GM21381 (cell line): Measurements from ENCODE around the gene FMOD.

Source experiments
- ATAC-seq: cut with Tn5 transposase; IDR thresholded peaks from one replicate; pipeline ENCODE4 v1.9.1; 2021; ENCODE audit warnings: mild to moderate bottlenecking, moderate library complexity; ENCODE audit not compliant: unreplicated experiment

The FMOD gene

DNA sequence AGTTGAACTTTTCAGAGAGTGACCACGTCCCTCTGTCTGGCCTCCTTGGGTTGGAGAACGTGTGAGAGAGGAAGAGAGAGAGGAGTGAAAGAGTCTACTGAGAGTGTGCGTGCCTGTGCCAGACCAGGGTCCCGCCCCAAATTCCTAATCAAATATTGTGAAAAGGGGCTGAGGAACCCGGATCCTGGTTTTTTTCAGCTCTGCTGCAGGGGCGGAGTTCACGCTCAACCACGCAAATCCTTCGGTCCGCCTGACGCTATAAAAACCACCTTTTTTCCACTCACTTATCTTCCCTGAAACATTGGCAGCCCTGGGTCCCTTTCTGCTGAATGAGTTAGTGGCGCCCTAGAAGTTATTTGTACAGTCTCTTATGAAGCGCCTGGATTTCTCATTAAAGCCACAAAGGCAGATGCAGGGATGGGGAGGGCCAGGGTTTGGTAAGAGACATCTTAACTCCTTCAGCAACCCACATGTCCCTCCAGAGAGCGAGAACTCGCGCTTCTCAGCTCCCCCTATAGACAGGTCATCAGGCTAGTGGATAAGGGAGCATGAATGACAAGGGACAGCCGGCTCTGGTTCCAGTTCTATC is at the start of gene FMOD:
Gene FMOD (minus strand): TSS at position 86 of the 589 bp plus-strand sequence. CDS start 2,852 bp downstream, outside the sequence.
- ATAC-seq: no peak

DNA sequence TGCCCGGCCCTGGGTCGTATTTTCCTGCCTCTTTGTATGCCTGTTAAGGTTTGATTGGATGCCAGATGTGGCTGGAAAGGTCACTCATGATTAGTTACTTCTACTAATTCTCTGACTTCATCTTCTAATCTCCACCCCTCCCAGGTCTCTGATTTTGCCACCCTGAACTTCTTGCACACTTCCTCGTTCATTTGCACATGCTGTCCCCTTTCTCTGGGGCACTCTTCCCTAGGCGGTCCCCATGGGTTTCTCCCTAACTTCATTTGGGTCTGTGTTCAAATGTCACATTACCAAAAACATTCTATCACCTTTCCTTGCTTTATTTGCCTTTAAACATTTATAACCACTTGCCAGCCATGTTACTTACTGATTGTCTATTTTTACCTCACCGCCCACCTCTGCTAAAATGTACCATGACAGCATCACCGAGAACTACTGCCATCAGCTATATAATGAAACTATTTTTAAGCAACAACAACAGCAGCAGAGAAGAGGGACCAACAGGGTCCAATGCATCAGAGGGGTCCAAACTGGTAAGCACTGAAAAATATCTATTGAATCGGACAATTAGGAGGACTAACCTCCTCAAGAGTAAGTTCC is 45.8 kb upstream of the FMOD start:
- no peak for ATAC-seq

DNA sequence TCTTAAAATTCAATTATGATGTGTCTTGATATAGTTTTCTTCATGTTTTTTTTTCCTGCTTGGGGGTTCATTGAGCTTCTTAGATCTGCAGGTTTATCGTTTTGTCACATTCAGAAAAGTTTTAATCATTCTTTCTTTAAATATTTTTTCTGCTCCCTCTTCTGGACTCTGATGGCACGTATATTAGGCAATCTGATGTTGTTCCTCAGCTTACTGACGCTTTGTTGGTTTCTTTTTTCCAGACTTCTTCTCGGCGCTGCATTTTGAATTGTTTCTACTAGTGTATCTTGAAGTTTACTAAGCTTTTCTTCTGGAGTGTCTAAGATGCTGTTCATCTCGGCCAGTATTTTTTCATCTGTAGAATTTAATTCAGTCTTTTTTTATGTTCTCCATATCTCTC is 44.8 kb upstream of the FMOD start:
- no peak for ATAC-seq

DNA sequence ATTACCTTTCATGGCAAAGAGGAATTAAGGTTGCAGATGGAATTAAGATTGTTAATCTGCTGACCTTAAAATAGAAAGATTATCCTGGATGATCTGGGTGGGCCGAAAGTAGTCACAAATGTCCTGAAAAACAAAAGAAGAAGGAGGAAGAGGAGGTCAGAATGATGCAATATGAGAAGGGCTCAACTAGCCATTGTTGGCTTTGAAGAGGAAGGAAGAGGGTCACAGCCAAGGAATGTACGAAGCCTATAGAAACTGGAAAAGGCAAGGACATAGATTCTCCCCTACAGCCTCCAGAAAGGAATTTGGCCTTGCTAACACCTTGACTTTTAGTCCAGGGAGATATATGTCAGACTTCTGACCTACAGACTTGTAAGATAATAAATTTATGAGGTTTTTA is 39.4 kb upstream of the FMOD start:
- ATAC-seq: no peak

DNA sequence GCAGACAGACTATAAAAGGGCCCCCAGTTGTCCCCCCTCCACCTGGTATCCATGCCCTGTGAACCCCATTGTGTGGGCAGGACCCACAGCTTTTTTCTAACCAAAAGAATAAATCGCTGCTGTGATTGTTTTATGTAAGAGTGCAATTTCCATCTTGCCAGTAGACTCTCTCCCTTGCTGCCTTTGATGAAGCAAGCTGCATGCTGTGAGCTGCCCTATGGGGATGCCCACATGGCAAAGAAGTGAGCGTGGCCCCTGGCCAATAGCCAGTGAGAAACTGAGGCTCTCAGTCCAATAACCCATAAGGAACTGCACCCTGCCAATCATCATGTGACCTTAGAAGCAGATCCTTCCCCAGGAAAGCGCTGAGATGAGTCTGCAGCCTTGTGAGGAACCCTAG is 37.8 kb upstream of the FMOD start:
- no peak for ATAC-seq

DNA sequence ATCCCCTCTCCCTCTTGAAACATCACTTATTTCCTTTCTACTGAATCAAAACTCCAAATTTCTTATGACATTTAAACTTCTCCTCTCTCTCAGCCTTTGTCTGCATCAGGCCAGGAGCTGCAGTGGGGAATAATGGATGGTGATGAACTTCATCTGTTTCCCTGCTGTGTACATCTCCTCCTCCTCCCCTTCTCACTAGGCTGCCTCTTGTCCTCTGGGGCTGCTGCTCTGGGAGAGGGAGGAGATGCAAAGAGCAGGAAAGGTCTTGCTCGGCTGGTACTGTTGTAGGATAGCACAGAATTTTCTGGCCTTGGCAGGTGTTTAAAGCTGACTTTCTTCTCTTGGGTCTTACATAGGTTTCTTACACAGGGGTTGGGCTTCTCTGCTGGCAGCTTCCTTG is 31.1 kb upstream of the FMOD start:
- no peak for ATAC-seq

DNA sequence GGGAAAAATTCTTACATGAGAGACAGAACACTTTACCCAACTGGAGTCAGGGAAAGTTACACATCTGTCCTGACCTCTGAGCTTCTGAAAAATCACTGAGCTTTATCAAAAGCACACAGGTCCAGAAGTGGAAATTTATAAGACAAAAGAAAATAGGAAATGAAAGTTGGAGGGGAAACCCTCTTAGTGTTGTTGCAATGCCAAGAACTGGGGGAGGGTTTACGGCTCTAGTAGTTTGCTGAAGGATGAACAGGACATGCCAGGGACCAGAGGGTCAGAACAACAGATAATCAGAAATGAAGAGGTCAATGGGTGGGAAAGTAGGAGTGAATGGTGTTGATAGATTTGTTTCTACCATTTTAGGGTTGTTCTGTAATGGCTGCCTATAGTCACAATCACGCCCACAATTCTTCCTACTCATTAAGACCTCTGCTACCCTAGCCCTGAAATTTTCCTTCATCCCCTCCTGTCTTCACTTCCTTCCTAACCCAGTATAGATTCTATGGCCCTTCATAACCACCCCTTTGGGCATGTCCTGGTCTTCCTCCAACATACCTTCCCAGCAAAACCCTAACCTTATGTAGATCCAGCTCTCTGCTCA is 30.3 kb upstream of the FMOD start:
- ATAC-seq: no peak

DNA sequence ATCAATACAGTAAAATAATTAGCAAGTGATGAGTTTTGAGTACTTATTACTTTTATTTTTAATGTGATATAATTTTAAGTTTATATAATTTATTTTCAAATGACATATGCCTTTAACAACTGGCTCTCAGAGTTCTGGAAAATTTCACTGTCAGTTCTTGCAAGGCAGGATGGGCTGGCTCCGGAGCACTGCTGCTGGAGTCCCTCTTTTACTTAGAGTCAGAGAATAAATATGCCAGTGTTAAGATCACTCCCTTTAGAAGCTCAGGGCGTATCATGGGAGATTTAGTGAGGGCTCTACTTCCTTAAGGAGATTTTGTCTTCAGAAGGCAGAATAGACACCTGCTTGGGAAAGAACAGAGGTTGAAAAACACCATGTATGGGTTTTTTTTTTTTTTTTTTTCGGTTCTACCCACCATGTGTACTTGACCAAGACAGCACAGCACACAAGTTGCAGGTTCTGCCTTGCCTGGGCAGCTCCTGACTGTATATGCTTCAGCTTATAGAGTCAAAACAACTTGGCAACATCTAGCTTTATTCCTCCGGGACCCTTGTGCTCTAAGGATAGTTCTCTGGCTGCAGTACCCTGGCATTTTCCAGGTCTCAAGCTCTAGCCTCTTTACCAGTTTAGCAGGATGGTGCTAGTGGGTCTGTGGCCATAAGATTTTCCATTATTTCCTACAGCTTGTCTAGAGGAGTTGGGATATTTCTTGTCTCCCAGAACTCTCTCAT is 29.7 kb upstream of the FMOD start:
- ATAC-seq: no peak

DNA sequence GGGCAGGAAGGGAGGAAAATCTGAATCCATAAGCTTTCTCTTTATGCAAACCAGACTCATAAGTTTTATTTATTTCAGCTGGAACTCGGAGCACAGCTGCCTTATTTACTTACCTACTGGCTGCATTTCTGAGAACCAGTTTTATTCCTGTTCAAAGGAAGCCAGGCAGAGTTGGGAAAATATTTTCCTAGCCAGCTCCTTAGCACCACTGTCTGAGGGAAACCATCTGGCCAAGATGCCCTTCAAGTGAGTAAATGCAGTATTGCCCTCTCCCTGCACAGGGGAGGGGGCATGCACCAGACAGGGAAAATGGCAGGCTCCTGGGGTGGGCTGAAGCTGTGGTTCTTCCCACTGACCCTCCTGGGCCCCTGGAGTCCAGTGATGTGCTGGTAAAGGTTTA is 28.9 kb upstream of the FMOD start:
- ATAC-seq: no peak

DNA sequence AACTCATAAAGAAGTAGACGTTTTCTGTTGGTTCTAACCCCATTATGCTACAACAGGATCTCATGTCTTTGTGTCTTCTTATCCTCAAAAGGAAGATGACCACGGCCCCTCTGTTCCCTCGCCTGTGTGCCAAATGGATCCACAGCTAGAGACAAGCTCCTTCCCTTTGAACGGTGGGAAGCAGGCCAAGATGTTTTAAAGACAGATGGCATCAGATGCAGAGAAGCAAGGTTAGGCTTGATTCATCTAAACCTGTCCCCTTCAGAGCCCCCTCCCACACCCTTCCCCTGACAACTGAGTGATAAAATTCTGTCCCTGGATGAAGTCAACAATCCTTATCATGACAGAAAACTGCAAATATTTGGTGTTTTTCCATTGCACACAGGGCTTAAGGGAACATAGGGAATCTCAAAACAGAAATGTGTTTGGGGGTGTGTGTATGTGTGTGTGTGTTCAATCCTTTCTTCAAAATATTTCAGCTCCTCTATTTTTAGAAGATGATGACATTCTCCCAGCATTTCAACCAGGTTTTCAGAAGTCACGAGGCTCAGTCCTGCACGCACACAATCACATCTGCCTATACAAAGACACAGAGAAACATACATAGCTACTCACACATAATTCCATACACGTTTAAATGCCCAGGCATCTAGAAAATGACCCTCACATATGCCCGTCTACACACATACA is 27.8 kb upstream of the FMOD start:
- ATAC-seq: no peak

DNA sequence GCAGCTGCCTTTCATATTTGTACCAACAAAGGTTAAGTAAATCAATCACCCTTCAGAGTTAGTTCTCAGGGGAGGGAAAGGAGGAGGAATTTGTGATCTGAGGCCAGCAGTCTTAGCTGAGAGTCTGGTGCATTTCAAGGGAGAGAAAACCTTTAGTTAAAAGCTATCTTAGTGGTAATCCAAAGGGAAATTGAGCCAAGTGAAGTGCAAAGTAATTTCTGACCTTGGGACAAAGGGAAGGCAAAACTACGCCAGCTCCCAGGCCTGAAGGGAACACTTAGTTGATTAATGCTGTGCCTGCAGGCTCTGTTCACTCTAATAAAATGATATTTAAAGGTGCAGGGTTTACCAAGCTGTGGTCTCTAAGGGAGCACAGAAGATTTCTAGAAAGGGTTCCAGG is 23.1 kb upstream of the FMOD start:
- no peak for ATAC-seq

DNA sequence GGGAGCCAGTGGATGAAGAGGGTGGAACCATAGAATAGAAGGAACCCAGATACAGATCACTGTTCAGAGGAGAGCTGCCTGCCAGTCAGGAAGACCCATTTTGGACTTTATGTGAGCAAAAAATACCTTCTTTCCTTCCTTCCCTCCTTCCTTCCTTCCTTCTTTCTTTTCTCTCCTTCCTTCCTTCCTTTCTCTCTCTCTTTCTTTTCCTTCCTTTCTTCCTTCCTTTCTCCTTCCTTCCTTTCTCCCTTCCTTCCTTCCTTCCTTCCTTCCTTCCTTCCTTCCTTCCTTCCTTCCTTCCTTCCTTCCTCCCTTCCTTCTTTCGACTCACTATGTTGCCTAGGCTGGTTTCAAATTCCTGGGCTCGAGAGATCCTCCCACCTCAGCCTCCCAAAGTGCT is 22.1 kb upstream of the FMOD start:
- ATAC-seq: no peak

DNA sequence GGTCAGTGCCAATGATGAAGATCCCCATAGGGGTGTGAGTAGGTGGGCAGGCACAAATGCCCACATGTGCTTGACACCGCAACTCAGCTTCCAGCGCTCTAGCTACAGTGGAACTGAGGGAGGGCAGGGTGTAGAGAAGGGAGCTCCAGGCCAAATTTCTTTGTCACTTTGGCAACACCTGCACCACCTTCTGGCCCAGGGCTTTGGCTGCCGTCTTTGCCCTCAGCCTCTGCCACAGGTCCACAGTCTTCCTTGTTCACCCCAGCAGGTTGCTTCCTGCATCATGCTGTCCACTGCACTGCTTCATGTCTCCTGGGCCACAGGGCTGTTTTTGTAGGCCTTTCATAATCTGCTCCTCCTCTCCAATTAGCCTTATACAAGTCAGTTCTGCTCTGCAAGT is 20.4 kb upstream of the FMOD start:
- ATAC-seq: no peak

DNA sequence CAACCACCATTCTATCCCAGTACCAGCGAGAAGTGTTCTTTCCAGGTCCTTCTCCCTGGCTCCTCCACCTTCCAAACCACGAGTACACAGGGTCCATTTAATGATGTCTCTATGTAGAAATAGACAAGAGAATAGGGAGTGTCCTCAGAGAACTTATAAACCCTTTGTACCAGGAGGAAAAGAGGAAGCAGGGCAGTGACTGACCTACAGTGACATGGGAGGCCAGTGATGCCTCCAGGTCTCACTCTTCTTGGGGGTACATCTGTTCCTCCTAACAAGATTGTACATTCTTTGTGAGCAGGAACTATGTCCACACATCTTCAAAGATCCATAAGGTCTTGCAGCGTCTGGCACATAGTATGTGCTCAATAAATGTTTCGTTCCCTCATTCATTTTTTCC is 18.7 kb upstream of the FMOD start:
- no peak for ATAC-seq

DNA sequence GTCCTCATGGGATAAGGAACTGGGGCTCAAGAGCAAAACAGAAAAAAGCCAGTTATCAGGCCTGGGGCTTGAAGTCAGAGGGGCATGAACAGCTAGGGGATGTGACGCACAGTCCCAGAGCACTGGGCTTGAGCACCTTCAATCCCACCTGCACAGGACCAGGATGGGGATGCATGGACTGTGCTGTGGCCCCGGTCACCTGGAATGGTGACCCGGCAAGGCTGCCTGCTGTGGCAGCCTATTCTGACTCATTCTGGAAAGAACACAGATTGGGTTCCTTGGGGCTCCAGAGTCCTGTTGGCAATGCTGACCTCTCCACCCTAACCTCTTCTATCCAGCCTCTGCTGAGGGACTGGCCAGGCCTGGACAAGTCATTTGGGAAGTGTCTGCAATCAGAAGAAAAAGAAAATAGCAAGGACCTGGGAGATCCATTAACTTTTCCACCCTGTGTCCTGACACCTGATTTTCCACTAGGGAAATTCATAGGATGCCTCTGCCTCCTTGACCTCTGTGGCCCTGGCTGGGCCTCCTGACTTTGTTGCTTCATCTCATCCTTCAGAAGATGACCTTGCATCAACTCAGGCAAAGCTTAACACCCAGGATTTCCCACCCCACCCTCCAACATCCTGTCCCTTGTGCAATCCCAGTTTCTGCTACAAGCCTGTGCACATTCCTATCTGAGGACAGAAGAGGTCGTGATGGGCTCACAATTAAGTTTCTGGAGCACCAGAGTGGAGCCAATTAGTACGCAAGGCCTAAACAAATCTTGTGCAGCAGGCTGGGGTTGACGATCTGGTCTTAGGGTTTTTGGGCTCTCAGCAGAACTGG is 17.9 kb upstream of the FMOD start:
- ATAC-seq: no peak

DNA sequence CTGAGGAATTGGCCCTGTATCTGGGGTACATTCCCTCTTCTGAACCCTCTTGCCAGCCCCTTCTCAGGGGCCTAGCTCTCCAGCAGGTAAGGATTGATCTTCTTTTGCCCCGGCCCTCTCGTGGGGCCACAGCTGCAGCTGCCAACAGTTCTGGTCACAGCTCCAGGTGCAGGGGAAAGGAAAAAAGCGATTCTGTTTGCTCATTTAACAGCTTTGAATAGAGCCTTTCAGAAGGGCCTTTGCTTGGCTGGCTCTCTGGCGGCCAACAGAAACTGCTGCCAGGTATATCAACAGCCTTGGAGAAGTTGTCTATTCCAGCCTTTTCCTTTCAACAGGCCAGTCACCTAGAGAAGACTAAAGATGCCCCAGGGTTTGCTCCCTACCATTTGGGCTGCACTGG is 16.1 kb upstream of the FMOD start:
- no peak for ATAC-seq

DNA sequence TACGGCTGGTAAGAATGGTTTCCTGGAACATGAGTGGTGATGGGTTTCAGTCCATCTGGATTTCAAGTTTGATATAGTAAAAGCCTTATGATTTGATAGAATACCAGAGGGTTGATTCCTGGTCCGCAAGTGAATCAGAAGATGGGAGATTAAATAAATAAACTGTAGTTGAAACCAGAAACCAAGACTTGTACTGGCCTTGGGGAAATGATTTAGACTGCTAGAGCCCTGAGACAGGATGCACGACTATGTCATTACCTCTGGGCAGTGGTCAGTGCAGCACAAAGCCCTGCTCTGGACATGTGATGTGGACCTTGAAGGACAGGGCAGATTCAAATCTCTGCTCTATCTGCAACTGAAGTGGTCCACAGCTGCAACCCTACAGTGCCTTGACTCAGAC is 15.6 kb upstream of the FMOD start:
- no peak for ATAC-seq

DNA sequence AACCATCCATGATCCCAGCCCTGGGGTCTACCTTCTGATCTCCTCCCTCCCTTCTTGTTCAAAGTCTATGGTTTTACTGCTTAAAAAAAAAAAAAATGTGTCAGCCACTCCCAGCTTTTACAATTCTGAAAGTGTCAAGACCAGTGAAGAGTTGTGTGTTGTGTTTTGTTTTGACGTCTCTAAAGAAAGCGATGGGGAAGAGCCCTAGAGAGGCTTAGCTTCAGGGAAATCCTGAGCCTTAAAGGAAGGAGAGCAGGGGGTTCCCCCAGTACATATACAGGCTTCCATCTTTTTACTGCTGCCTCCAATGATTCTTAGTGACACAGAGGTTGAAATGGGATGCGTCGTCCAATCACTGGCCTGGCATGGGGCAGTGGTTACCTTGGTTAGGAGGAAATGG is 13.9 kb upstream of the FMOD start:
- ATAC-seq: no peak

DNA sequence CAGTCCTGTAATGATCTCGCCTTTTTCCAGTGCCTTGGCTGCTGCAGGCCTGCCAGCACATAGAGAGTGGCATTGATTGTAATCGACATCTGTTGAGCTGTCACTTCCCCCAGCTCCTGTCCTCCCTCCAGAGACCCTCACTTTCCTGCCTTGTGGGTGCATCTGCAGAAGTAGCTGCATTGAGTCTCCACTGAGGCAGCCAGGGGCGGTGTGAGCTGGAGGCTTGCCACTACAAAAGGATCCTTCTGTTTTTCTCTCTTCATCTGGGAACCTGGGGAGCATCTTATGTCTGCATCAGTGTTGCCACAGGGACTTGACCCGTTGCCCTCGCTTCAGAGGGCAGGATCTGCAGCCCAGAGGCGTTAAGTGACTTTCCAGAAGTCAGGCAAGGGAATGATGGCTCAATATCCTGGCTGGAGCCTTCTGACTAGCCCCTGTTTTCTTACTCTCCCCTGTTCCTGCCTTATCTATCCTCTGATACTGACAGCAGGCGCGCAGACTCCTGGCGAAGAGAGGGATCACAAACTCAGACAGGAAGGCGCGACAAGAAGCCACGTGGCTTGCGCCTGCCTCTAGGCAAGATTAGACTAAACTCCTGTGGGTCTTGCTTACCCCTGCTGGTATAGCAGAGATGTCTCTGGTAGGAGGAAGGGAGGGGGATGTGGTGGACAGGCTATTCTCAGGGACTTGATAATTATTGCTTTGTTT is 13.3 kb upstream of the FMOD start:
- no peak for ATAC-seq

DNA sequence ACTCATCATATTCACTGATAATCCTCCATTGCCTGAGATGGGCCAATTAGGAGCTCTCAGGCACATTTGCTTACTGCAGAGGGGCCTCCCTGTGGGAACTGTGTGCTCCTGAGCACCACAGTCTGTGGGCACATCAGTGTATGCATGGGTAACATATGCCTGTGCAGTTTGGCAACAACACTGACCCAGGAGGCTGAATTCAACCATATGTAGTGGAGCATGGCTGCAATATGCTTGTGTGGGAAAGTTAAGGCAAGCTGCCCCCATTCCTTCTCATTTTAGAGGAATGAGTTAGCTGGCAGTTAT is 11.8 kb upstream of the FMOD start:
- ATAC-seq: no peak
